Activated CD4-positive, alpha-beta T cell treated with anti-CD3 and anti-CD28 coated beads, Interleukin-2, amount 10 ng/mL, durations not matched to agents 7 days and 5 days (primary cell): ENCODE measurements around the gene ADCYAP1R1. TPM values are rescaled to one million over a fixed set of nuclear protein-coding genes. Genes with fewer than 3 reads are reported as not detected.

Experiments used
- CTCF ChIA-PET: fragments of 350-600 bp; sonication (Branson Sonifier 250); formaldehyde crosslinking; loops from one replicate; lab custom pipeline; 2021; ENCODE audit warnings: antibody characterized with exemption; lab: Charles Lee
- POLR2A ChIA-PET: fragments of 350-600 bp; sonication (Branson Sonifier 250); formaldehyde crosslinking; loops from one replicate; lab custom pipeline; 2021; ENCODE audit warnings: antibody characterized with exemption; lab: Charles Lee
- DNase-seq: peaks from one replicate; pipeline ENCODE4 v3.0.0-alpha.2; 2020
- H3K27ac Mint-ChIP-seq: one replicate; pipeline ENCODE4 v1.8.0; 2021; ENCODE audit warnings: mild to moderate bottlenecking, moderate library complexity, mixed read lengths
- H3K27me3 Mint-ChIP-seq: one replicate; pipeline ENCODE4 v1.8.0; 2021; ENCODE audit warnings: mixed read lengths
- H3K36me3 Mint-ChIP-seq: one replicate; pipeline ENCODE4 v1.8.0; 2021; ENCODE audit warnings: low read depth, mixed read lengths
- H3K4me1 Mint-ChIP-seq: one replicate; pipeline ENCODE4 v1.8.0; 2021; ENCODE audit warnings: mixed read lengths
- H3K4me3 Mint-ChIP-seq: one replicate; pipeline ENCODE4 v1.8.0; 2021; ENCODE audit warnings: mild to moderate bottlenecking, moderate library complexity, mixed read lengths
- H3K9me3 Mint-ChIP-seq: one replicate; pipeline ENCODE4 v1.8.0; 2021; ENCODE audit warnings: mixed read lengths
- total RNA-seq, 2 experiments: library from RNA; stranded (reverse); gene quantifications; one replicate each; pipeline ENCODE4 v1.2.3, GENCODE V29; 2021

Gene ADCYAP1R1
- total RNA-seq, 2 experiments from 2014 or later: not detected

- Mint-ChIP-seq H3K4me3 (no peak overlapping the region), H3K36me3 (no peaks in the 10 kb centered on the region), H3K9me3 (no peaks in the 10 kb centered on the region), H3K4me1 (no peaks in the 10 kb centered on the region), H3K27ac (no peak overlapping the region), H3K27me3 (peaks cover 7% of the 10 kb centered on the region)
- CTCF ChIA-PET: no interaction called here
- no peak for DNase-seq
- POLR2A ChIA-PET: no interaction called here
These were observed 61.6 kb downstream of the ADCYAP1R1 start for GRCh38 chr7:31113660-31114059.

- no peaks in the 10 kb centered on the region for H3K36me3 Mint-ChIP-seq
- H3K27me3 Mint-ChIP-seq: peaks cover 7% of the 10 kb centered on the region
- no peak overlapping the region for H3K27ac Mint-ChIP-seq
- no peak for DNase-seq
- no peak overlapping the region for H3K4me3 Mint-ChIP-seq
- H3K4me1 Mint-ChIP-seq: no peaks in the 10 kb centered on the region
- ChIA-PET CTCF (no interaction called here), POLR2A (no interaction called here)
- no peaks in the 10 kb centered on the region for H3K9me3 Mint-ChIP-seq
These were observed 62.7 kb downstream of the ADCYAP1R1 start for GRCh38 chr7:31114593-31115343.

DNA sequence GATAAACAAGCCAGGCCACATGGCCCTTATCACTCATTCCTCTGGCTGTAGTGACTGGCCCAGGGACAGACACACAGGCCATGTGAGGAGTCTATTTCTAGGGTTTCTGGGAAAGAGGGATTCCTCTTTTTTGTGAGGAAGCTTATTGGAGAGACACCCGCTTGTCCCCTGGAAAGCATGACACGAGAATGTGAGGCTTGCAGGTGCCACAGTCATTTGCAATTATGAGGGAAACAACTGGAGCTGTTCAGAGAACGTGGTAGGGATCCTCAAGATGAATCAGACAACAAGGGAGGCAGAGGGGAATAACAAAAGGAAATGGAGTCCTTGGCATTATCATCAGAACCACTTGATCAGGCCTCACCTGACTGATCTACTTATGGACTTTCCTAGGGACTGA is 64.5 kb downstream of the ADCYAP1R1 start:
- Mint-ChIP-seq H3K27ac (no peak overlapping the region), H3K9me3 (no peaks in the 10 kb centered on the region), H3K36me3 (no peaks in the 10 kb centered on the region), H3K4me1 (no peaks in the 10 kb centered on the region), H3K4me3 (no peak overlapping the region), H3K27me3 (peaks cover 7% of the 10 kb centered on the region)
- ChIA-PET CTCF (no interaction called here), POLR2A (no interaction called here)
- DNase-seq: no peak

DNA sequence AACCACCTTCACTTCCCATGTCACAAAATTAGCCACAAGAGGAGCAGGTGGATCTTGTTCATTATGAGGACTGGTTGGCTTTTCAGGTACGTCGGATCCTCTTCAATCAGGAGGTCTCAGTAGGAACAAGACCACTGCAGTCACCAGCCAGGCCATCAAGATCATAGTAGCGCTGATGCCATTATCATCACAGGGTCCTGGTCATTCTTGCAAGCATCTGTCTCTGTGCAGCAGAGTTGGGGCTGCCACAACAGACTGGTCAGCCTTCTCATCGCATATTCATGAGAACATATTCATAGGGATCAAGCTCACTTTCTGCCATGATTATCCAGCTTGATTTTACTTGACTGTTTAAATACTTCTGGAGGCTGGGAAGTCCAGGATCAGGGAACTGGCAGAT is 67.1 kb downstream of the ADCYAP1R1 start:
- H3K36me3 Mint-ChIP-seq: no peaks in the 10 kb centered on the region
- ChIA-PET CTCF (no interaction called here), POLR2A (no interaction called here)
- no peaks in the 10 kb centered on the region for H3K4me1 Mint-ChIP-seq
- peaks cover 7% of the 10 kb centered on the region for H3K27me3 Mint-ChIP-seq
- H3K4me3 Mint-ChIP-seq: no peak overlapping the region
- H3K27ac Mint-ChIP-seq: no peak overlapping the region
- no peaks in the 10 kb centered on the region for H3K9me3 Mint-ChIP-seq
- DNase-seq: no peak

- CTCF ChIA-PET: interaction anchor here (1.5 to 2.6 kb wide), 3 partner anchors 13 to 137 kb away, joined by 3 to 14 read pairs (median 4); no protein-coding TSS in a partner anchor
- no peaks in the 10 kb centered on the region for H3K4me1 Mint-ChIP-seq
- H3K9me3 Mint-ChIP-seq: no peaks in the 10 kb centered on the region
- no peak for DNase-seq
- peaks cover 5% of the 10 kb centered on the region for H3K27me3 Mint-ChIP-seq
- POLR2A ChIA-PET: no interaction called here
- H3K36me3 Mint-ChIP-seq: no peaks in the 10 kb centered on the region
- no peak overlapping the region for H3K4me3 Mint-ChIP-seq
- H3K27ac Mint-ChIP-seq: no peak overlapping the region
These were observed 68.8 kb downstream of the ADCYAP1R1 start for GRCh38 chr7:31120800-31121513.

- Mint-ChIP-seq H3K27ac (no peak overlapping the region), H3K4me3 (no peak overlapping the region), H3K9me3 (no peaks in the 10 kb centered on the region), H3K4me1 (no peaks in the 10 kb centered on the region), H3K36me3 (no peaks in the 10 kb centered on the region), H3K27me3 (peaks cover 5% of the 10 kb centered on the region)
- POLR2A ChIA-PET: no interaction called here
- DNase-seq: no peak
- CTCF ChIA-PET: interaction anchor here (0.5 to 2.6 kb wide), 5 partner anchors 36 to 322 kb away, joined by 3 to 19 read pairs (median 4); no protein-coding TSS in a partner anchor
These were observed 69.5 kb downstream of the ADCYAP1R1 start for GRCh38 chr7:31121601-31122000.

DNA sequence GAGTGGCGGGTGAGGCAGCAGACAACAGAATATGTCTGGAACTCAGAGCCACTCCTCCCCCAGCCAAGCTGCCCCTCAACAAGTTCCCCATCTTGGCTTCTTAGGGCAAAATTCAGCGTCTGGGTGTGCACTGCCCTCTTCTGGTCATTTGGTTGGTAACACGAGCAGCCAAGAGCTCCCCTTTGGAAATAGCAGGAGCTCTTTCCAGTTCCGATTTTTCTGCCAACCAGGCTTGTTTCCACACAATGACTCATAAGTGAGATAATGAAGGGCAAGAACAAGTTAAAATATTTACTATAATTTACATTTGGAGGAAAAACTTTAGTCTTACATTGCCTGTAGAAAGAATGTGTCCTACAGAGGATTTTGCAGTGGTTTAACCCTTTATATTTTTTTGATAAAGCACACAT is 70.5 kb downstream of the ADCYAP1R1 start:
- Mint-ChIP-seq H3K27ac (no peak overlapping the region), H3K4me1 (no peaks in the 10 kb centered on the region), H3K27me3 (peaks cover 2% of the 10 kb centered on the region), H3K4me3 (no peak overlapping the region), H3K9me3 (no peaks in the 10 kb centered on the region), H3K36me3 (no peaks in the 10 kb centered on the region)
- CTCF ChIA-PET: interaction anchor here (0.6 to 2.6 kb wide), 11 partner anchors 12 to 935 kb away, joined by 3 to 19 read pairs (median 3); no protein-coding TSS in a partner anchor
- POLR2A ChIA-PET: interaction anchor here (0.6 to 1.0 kb wide), 2 partner anchors 19 to 139 kb away, joined by 3 to 6 read pairs; no protein-coding TSS in a partner anchor
- DNase-seq: peak; percentile 39

- Mint-ChIP-seq H3K4me1 (no peaks in the 10 kb centered on the region), H3K9me3 (no peaks in the 10 kb centered on the region), H3K27ac (no peak overlapping the region), H3K4me3 (no peak overlapping the region), H3K27me3 (peaks cover 2% of the 10 kb centered on the region), H3K36me3 (no peaks in the 10 kb centered on the region)
- ChIA-PET POLR2A (no interaction called here), CTCF (interaction anchor here (0.6 to 2.6 kb wide), 9 partner anchors 14 to 934 kb away, joined by 3 to 19 read pairs (median 3); no protein-coding TSS in a partner anchor)
- no peak for DNase-seq
These were observed 71.2 kb downstream of the ADCYAP1R1 start for GRCh38 chr7:31123321-31123720.

DNA sequence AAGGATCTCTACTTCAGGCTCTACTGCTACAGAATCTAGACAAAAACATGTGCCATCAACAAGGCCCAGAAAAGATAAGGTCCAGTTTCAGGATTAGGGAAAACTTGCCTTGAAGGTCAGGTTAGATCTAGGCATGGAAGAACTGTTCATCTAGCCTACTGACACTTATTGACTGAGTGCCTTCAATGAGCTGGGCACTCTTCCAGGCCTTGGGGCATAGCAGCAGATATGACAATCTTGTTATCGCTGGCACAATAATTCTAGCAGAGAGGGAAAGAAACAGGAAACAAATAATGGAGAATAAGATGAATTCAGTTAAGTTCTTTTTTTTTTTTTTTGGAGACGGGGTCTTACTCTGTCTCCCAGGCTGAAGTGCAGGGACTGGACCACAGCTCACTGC is 71.6 kb downstream of the ADCYAP1R1 start:
- CTCF ChIA-PET: interaction anchor here (0.7 kb wide), 2 partner anchors 15 to 142 kb away, joined by 3 read pairs; no protein-coding TSS in a partner anchor
- POLR2A ChIA-PET: no interaction called here
- no peaks in the 10 kb centered on the region for H3K9me3 Mint-ChIP-seq
- H3K27me3 Mint-ChIP-seq: peaks cover 2% of the 10 kb centered on the region
- no peak for DNase-seq
- no peaks in the 10 kb centered on the region for H3K36me3 Mint-ChIP-seq
- H3K4me1 Mint-ChIP-seq: no peaks in the 10 kb centered on the region
- no peak overlapping the region for H3K4me3 Mint-ChIP-seq
- H3K27ac Mint-ChIP-seq: no peak overlapping the region

DNA sequence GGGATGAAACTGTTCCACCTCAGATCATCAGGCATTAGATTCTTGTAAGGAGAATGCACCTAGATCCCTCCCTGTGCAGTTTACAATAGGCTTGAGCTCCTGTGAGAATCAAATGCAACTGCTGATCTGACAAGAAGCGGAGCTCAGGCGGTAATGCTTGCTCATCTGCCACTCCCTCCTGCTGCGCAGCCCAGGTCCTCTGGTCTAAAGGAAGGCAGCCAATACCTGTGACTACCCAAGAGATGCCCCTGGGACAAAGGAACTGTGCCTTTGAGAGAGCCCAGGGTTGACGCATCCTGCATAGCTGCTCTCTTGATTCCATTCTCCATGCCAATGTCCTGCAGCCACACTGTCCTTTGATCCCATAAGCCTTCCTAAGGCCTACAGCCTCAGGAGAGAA is 73.1 kb downstream of the ADCYAP1R1 start:
- H3K4me1 Mint-ChIP-seq: no peaks in the 10 kb centered on the region
- peaks cover 2% of the 10 kb centered on the region for H3K27me3 Mint-ChIP-seq
- no peak overlapping the region for H3K4me3 Mint-ChIP-seq
- H3K9me3 Mint-ChIP-seq: no peaks in the 10 kb centered on the region
- no peaks in the 10 kb centered on the region for H3K36me3 Mint-ChIP-seq
- no peak overlapping the region for H3K27ac Mint-ChIP-seq
- DNase-seq: no peak
- ChIA-PET POLR2A (no interaction called here), CTCF (interaction anchor here (1.2 kb wide), 1 partner anchor 142 kb away, joined by 3 read pairs; no protein-coding TSS in a partner anchor)

- CTCF ChIA-PET: interaction anchor here (1.3 kb wide), 1 partner anchor 45 kb away, joined by 3 read pairs; no protein-coding TSS in a partner anchor
These were observed 74.9 kb downstream of the ADCYAP1R1 start for GRCh38 chr7:31126976-31127375.

DNA sequence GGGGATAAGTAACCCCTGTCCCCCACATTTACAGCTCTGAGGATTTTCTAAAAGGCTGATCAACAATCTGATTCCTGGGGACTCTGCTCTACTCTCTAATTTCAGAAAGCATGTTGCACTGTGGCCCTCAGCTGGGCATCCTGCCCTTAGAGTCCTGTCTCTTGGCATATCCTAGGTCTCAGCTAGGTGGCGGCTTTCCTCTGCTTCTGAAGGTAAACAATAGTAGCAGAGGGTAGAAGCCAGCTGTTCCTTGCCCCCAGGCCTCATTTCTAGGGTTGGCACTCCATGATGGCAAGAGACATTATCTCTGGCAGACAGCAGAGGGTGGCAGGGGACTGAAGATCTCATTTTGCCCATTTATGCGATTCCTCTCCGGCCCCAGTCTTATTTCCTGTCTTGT is 77.0 kb downstream of the ADCYAP1R1 start:
- ChIA-PET POLR2A (no interaction called here), CTCF (no interaction called here)
- Mint-ChIP-seq H3K27me3 (peaks cover 2% of the 10 kb centered on the region), H3K9me3 (no peaks in the 10 kb centered on the region), H3K4me3 (no peak overlapping the region), H3K27ac (no peak overlapping the region), H3K36me3 (no peaks in the 10 kb centered on the region), H3K4me1 (no peaks in the 10 kb centered on the region)
- no peak for DNase-seq

More at GRCh38 chr7:31126976-31127375, 74.9 kb downstream of the ADCYAP1R1 start:
- Mint-ChIP-seq H3K4me3 (no peak overlapping the region), H3K27me3 (peaks cover 2% of the 10 kb centered on the region), H3K9me3 (no peaks in the 10 kb centered on the region), H3K36me3 (no peaks in the 10 kb centered on the region), H3K4me1 (no peaks in the 10 kb centered on the region), H3K27ac (no peak overlapping the region)
- POLR2A ChIA-PET: no interaction called here
- no peak for DNase-seq

- no peak for DNase-seq
- Mint-ChIP-seq H3K36me3 (no peaks in the 10 kb centered on the region), H3K4me3 (no peak overlapping the region), H3K4me1 (no peaks in the 10 kb centered on the region), H3K9me3 (no peaks in the 10 kb centered on the region), H3K27ac (no peak overlapping the region), H3K27me3 (no peaks in the 10 kb centered on the region)
- ChIA-PET POLR2A (no interaction called here), CTCF (no interaction called here)
These were observed 81.4 kb downstream of the ADCYAP1R1 start for GRCh38 chr7:31133497-31133896.
